NCI-H524 treated with DMSO at 0.1 percent for 48 hours (cell line): ENCODE results near the gene GAS1.

ENCODE experiments used
- DNase-seq: peaks from one replicate; lab custom pipeline; 2025; lab: John Stamatoyannopoulos, UW

Gene GAS1, protein sequence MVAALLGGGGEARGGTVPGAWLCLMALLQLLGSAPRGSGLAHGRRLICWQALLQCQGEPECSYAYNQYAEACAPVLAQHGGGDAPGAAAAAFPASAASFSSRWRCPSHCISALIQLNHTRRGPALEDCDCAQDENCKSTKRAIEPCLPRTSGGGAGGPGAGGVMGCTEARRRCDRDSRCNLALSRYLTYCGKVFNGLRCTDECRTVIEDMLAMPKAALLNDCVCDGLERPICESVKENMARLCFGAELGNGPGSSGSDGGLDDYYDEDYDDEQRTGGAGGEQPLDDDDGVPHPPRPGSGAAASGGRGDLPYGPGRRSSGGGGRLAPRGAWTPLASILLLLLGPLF

DNA sequence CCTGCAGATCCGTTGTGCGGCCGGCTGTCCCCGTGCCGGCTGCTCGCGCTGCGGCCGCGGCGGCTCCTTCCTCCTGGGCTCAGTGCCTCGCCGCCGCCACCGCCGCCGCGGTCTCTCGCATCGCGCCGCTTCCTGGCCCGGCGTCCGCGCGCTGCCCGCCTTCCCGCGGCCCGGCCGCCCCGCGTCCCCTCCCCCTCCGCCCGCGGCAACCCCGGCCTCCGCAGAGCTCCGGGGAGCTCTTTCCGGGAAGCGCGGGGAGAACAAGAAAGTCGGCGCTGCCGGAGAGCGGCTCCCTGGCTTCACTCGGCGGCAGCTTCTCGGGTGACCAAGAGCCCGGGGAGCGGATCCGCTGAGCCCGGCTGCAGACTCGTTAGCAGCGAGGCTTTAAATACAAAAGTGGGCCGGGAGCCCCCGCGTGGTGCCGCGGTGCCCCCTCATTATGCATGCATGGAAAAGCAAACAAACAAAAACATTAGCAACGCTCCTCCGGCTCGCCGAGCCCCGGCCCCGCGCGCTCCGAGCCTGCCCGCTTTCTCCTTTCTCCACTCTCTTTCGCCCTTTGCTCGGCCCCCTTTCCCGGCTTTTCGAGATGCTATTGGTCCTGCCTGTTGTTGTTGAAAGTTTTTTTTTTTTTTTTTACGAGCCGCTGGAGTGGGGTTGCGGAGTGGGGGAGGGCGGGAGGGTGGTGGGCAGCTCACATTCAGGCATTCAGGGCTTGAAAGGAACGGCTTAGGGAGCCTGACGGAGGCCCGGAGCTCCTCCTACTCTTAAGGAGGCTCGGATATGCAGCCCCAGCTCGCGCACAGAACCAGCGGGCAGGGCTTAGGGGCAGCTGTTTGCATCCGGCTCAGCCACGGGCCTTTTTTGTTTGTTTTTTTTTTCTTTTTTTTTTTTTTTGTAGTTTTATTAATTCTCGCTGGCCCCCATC lies at the start of gene GAS1:
TSS of gene GAS1 (minus strand) at position 361 of the 928 bp plus-strand sequence. CDS start 727 bp downstream, outside the sequence.
- no peak for DNase-seq

DNA sequence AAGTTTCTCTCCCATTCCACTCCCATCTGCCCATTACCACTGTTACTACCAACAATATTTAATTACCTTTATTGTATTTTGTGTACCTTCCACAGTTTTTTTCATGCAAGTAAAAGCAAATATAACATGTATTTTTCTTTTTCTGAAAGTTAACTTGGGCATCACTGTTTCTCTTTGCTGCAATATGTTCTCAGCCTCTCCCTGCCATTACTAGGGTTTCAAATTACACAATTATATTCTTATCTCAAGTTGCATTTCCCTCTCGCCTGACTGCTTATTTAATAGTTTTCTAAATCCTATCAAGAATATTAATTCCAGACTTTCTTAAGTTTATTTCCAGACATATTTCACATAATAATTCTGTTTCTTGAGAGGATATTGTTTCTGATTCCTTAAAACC lies 46.9 kb upstream of the GAS1 start:
- no peak for DNase-seq

DNA sequence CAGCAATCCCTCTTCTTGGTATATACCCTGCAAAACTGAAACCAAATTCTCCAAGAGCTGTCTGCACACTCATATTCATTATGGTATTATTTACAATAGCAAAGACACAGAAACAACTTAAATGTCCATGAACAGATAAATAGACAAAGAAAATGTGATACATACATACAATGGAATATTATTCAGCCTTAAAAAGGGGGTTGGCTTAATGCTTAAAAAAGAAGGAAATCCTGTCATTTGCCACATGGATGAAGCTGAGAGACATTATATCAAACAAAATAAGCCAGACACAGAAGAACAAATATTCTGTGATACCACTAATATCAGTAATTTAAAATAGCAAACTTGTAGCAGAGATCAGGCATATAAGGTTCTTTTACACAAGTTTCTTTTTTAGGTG lies 46.5 kb upstream of the GAS1 start:
- DNase-seq, result no peak

DNA sequence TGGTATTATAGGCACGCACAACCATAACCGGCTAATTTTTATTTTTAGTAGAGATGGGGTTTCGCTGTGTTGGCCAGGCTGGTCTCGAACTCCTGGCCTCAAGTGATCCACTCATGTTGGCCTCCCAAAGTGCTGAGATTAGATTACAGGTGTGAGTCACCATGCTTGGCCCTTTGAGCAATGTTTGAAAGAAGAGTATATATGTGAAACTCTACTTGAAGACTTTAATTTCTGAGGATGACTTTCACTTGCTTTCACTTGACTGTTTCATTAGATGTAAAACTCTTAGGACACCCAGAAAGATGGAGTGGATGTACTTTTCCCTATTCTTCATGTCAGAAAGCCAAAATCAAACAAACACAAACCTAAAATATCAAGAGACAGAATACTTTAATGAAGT lies 43.8 kb upstream of the GAS1 start:
- DNase-seq, result no peak

DNA sequence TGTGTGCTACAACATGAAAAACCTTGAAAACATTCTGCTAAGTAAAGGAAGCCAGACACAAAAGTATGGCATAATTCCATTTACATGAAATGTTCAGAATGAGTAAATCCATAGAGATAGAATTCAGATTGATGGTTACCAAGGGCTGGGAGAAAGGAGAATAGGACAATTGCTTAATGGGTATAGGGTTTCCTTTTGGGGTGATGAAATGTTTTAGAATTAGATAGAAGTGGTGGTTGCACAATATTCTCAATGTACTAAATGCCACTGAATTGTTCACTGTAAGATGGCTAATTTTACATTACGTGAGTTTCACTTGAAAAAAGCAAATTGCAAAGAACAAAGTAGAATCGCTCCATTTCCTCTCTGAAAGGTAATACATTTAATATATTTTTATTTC lies 43.0 kb upstream of the GAS1 start:
- no peak for DNase-seq

DNA sequence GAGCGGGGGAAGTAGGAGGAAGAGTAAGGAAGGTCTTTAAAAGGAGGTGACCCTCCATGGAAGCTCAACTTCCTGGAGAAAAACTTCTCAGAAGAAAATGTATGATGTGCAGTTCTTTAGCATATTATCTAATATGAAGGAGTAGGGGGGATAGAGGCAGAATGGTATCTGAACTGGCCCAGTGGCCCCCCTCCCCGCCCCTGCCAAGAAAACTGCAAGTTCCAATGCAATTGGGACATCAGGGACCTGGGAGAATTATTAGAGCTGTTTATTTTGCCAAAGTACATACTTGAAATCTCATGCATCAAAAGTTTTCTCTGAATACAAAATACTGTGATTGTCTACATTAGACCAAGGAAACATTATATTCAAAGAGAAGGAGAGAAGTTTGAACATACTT lies 40.6 kb upstream of the GAS1 start:
- DNase-seq, result no peak

DNA sequence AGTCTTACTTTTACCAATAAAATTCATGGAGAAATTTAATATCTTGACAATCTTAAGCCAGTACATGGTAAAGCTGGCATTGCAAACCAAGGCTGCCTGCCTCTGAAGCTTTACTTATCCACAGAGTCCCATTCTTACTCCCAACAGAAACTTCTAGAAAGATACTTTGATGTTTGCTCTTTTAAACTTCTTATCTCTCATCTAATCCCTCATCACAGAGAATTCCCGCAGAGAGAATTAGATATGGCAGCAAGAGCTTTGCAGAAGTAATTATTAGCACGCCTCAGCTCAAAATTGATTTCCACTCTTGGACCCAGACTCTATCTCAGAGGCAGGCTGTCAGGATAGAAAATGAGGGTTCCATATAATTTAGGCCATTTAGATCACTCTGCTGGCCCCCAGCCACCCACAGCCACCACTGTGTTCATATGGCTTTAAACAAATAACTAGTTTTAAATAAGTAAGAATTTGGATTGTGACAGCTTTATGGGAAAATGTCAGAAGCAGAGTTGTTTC lies 37.9 kb upstream of the GAS1 start:
- DNase-seq, result no peak

DNA sequence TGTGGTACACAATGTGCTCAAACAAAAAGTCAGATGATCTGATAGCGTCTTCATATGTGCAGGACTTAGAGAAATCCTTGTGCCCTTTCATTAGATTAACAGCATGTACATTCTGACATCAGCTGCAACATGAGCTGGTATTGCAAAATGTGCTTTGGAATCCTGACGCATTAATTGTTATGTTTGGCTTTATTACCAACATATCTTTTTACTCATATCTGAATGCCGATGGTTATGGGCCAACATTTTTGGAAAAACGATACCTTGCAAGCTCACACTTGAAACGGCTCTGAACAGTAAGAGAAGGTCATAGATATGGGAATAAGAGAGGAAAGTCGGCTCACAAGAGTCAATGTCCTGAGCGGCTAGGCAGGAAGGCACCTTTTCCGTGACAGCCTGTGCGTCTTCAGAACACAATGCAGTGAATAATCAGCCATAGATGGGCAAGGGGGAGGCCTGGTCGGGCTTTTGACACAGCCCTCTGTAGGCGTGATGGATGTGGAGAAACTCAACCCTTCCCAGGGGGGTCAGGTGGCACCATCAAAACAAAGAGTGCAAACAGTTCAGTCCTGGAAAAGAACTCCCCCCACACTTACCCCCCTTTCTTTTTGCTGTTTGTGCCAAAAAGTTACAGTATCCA lies 36.4 kb upstream of the GAS1 start:
- no peak for DNase-seq

DNA sequence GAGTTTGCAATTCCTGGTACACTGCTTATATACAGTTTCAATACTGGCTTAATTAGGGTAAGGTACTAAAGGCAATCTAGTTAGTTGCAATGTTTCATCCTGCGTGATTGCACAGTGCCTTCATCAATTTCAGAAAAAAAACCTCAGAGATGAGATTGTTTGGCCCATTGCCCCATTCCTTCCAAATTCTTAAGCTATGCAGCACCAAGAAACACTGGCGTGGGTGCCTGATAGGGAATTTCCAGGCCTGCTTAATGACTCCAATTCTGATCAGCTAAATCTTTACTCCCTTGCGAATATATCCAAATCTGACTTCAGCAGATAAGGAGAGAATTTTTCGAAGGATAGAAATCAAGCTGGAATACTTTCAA lies 35.9 kb upstream of the GAS1 start:
- no peak for DNase-seq

DNA sequence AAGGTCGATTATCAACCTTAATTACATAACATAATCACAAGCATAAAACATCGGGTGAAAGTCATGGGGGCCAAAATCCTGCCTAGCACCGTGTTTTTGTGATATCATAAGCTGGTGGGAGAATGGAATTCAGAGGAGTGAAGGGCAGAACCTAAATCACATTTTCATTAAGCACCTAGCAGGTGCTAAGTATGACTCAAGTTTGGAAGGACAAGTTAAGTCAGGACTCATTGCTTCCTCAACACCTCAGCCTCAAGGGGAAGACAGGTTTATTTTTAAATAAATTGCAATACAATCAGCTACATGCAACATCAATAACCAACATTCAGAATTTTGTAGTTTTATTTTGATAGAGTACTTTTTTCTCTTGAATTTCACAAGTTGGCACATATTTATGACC lies 33.5 kb upstream of the GAS1 start:
- DNase-seq, result no peak

DNA sequence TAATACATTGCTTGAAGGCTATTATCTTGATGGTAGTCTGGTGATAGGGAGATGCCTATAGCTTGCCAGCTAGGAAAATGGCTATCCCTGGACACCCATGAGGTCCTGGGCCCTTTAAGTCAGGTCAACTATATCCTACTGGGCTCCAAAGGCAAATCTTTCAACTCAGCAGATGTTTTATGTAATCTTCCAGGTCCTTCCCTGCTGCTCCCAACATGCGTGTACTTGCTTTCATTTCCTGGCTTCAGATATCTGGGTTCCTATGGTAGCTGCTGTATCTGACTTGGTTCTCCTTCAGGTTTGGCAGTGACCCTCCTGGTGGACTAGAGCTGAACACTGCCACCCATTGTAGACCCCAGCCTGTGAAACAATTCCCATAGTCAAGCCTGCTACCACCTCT lies 32.4 kb upstream of the GAS1 start:
- DNase-seq, result no peak

DNA sequence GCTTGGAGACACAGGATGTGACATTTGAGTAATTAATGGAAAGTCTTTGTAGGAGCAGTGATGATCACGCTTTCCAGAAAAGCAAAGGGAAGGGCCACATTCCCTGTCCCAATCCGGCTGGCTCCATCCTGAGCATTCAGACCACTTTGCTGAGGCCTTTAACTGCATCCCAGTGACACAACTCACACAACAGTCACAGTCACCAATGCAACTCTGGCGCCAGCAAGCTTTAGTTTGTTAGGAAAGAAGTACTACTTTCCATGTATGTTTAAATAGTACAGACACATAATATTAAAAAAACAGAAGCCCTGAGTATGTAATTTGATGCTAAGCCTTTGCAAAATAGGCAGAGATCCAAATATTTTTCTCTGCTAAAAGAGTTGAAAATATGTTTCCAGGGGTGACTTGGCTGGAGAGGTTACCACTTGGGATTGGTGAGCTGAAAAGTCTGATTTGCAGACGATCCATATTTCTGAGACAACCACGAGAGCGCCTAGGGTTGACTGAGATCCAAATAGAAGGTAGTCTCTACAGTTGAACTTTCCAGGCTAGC lies 31.7 kb upstream of the GAS1 start:
- no peak for DNase-seq

DNA sequence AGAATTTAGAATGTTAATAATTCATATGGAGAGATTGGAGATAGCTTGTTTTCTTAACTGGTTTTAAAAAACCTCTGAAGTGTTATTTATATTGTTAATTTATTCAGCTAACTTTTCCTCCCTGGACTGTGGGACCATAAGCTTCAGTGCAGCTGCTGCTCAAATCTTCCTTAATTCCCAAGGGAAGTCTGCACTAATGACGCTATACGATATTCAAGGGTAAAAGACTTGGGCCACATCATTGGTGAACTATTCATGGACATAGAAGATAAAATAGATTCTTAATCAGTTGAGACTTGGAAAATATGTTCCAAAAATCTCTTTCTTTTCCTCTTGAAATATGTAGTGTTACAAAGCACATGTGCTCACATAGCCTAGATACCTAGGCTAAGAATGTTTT lies 31.1 kb upstream of the GAS1 start:
- DNase-seq, result no peak

DNA sequence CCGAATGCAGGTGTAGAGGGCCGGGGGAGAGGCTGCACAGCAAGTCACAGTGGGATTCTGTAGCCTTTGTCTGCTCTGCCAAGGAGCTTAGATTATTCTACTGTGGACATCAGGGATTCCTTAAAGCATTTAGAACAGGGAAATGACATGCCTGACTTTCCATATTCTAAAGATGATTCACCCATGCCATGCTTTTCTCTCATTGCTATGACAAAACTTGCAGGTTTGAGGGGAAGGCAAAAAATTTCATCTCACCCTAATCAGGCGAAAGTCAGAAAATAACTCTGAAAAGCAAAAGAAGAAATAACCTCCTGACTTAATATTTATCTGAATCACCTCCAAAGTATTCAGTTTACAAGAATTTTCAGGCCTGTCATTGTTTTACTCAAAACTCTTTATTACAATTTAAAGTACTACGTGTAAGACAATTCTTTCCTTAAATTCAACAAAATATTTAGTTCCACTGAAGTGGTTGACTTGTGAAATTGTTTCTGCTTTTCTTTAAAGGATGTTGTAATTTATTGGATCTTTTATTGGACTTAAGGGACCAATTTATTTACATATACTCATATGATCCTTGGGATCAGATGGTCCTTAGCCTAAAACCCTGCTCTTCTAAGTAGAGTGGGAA lies 30.0 kb upstream of the GAS1 start:
- no peak for DNase-seq

DNA sequence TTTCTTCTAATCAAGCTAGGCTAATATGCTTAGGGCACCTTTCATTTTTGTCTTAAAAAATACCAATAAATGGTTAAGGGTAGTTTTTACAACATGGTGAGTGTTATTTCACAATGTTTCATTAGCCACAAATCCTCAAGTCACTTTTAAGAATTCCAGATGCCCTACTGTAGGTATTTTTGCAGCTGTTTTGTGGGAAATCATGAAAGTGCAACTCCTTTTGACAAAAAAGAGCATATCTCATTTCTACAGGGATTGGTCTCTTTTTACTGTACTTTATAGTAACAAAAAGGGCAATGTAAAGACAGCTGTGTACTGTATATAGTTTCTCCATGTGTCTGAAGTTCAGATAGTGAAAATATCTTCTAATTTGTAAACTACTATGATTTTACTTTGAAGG lies 28.3 kb upstream of the GAS1 start:
- no peak for DNase-seq

DNA sequence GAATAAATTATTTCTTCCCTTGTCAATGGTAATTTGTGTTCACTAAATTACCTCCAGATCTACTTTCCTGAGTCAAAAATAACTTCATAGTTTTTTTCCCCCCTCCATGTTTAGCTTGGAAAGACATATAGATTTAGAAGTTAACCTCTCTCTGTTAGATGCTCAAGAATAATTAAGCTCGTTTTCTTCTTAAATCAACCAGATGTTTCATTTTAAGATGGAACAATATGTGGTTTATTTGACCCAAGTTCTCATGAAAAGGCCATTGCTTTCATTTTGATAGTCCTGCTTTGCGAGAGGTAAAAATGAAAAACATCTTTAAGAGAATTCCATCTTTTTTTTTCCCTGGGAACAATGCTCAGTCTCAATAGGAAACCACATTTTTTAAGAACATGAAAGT lies 27.7 kb upstream of the GAS1 start:
- DNase-seq, result no peak

DNA sequence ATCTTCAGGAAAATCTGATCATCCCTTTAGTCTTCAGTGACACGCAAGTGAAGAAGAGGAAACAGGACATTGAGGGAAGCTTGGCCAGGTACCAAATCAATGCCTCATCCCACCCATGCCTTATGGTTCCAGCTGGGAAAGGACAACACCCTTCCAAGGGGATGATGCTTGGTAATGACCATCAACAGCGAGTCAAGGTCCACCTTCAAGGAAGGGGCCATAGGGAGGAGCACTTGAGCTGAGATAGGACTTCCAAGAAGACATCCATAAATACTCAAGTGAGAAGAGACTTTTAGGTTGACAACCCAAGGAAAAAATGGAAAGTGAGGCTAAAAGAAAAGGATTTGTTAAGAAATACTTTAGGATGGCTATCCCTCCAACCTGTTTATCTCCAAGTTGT lies 27.1 kb upstream of the GAS1 start:
- no peak for DNase-seq

DNA sequence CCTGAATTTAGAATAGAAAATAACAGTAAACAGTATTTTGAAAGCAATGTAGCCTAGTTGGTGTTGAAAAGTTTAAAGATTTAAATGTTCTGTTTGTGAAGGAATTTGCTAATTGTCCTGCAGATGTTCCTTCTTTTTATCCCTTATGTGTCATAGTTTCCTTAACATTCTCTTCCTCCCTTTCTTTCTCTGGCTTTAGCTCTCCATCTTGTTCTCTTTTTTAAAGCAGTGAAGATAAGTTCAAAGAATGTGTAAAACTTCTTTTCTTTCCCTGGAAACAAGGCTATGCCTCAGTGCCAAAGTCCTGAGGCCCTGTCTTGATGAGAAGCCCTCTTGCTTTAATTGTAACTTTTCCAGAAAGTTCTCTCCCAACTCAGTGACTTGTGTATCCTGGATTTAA lies 24.4 kb upstream of the GAS1 start:
- no peak for DNase-seq

DNA sequence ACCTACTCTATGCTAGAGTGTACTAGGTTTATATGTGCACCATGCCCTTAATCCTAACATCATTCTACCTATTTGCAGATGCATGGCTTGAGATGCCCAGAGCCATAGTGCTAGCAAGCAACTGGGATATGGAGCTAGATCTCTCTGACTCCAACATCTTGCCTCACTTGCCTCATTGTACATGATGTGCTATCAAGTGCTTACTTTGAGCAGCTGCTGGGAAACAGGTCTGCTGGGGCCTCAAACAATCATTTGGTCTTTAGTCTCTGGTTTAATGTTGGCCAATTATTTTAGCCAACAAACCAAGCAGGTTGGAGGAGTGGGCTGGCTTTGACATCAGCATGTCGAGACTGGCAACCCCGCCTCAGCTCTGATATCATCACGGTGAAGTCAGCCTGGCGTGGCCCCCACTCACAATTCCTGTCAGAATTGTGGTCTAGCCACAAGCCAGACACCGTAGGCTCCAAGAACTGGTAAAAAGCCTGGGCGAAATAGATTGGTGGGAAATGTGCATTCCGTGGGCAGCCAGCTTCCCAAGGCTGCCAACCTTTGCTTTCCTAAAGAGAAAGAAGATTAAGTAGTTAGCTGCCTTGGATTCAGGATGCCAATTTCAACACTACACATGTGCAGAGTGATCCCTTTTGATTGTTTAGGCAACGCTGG lies 21.1 kb upstream of the GAS1 start:
- no peak for DNase-seq

DNA sequence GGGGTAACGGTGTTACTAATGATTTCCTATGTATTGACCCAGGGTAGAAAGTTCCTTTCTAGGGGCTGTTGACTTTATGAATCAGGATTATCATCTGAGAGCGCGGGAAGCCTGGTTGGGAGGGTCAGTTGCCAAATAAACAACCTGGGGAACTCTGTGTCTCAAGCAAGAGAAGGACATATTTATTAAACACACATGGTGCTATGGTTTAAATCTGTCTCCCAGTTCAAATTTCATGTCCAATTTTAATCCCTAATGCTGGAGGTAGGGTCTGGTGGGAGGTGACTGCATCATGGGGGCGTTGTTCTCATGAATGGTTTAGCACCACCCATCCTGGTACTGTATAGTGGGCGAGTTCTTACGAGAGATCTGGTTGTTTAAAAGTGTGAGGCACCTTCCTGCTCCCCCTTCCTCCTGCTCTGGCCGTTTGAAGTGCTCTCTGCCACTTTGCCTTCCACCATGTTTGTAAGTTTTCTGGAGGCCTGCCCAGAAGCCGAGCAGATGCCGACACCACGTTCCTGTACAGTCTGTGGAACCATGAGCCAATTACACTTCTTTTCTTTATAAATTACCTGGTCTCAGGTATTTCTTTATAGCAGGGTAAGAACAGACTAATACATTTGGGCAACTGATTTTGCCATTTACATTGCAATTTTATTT lies 19.7 kb upstream of the GAS1 start:
- DNase-seq, result no peak
